ENCODE measurements around the gene CRISPLD2. TPM values are rescaled to one million over a fixed set of nuclear protein-coding genes. Genes with fewer than 3 reads are reported as not detected.

The CRISPLD2 gene
- total and polyA plus RNA-seq, 5 experiments from 2014 or later: 0.05 to 0.24 (median 0.07) TPM; not detected in 2

DNA sequence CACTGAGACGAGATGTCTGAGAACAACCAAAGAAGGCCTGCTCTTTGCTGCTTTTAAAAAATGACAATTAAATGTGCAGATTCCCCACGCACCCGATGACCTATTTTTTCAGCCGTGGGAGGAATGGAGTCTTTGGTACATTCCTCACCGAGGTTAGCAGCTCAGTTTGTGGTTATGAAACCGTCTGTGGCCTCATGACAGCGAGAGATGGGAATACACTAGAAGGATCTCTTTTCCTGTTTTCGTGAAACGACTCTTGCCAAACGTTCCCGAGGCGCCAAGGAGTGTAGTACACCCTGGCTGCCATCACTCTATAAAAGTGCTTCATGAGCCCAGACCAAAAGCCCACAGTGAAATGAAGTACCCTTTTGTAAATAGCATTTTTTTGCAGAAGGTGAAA lies 87.8 kb downstream of the CRISPLD2 start:
- no peaks in the 10 kb centered on the region for H3K36me3 Mint-ChIP-seq
- H3K9me3 Mint-ChIP-seq: no peaks in the 10 kb centered on the region
- no peaks in the 10 kb centered on the region for H3K27me3 Mint-ChIP-seq
- ATAC-seq: no peak
- peaks cover 0 to 3% (median 0%) of the 10 kb centered on the region in 4 donors for H3K4me1 Mint-ChIP-seq
- no peak for DNase-seq
- H3K4me3 Mint-ChIP-seq: no peak overlapping the region
- H3K27ac Mint-ChIP-seq: no peak overlapping the region
- POLR2A ChIA-PET: no interaction called here

GRCh38 chr16:84909476-84910085 lies 89.8 kb downstream of the CRISPLD2 start:
- no peak for DNase-seq
- no peak overlapping the region for H3K27ac Mint-ChIP-seq
- H3K27me3 Mint-ChIP-seq: peaks cover 0 to 11% (median 4%) of the 10 kb centered on the region in 5 donors
- no peak overlapping the region for H3K4me3 Mint-ChIP-seq
- no peak for ATAC-seq
- H3K4me1 Mint-ChIP-seq: peaks cover 0 to 3% (median 0%) of the 10 kb centered on the region in 4 donors
- H3K36me3 Mint-ChIP-seq: no peaks in the 10 kb centered on the region
- H3K9me3 Mint-ChIP-seq: no peaks in the 10 kb centered on the region
- POLR2A ChIA-PET: no interaction called here

- no peak overlapping the region for H3K27ac Mint-ChIP-seq
- peaks cover 0 to 5% (median 1%) of the 10 kb centered on the region in 4 donors for H3K4me1 Mint-ChIP-seq
- no peak for ATAC-seq
Observed at GRCh38 chr16:84911486-84912216, 91.9 kb downstream of the CRISPLD2 start.

GRCh38 chr16:84913315-84913714 lies 93.5 kb downstream of the CRISPLD2 start:
- ATAC-seq (no peak), DNase-seq (no peak)
- Mint-ChIP-seq H3K4me1 (peaks cover 0 to 5% (median under 1%) of the 10 kb centered on the region in 4 donors), H3K4me3 (no peak overlapping the region), H3K27me3 (peaks cover 3 to 32% (median 22%) of the 10 kb centered on the region in 5 donors), H3K36me3 (no peaks in the 10 kb centered on the region), H3K27ac (peak overlapping the region in 1 of 10 donors; percentile 29), H3K9me3 (no peaks in the 10 kb centered on the region)
- POLR2A ChIA-PET: no interaction called here

More at GRCh38 chr16:84911486-84912216, 91.9 kb downstream of the CRISPLD2 start:
- H3K27me3 Mint-ChIP-seq: peaks cover 2 to 26% (median 17%) of the 10 kb centered on the region in 5 donors
- H3K9me3 Mint-ChIP-seq: no peaks in the 10 kb centered on the region
- POLR2A ChIA-PET: no interaction called here
- no peak overlapping the region for H3K4me3 Mint-ChIP-seq
- DNase-seq: no peak
- H3K36me3 Mint-ChIP-seq: no peaks in the 10 kb centered on the region

GRCh38 chr16:84914273-84914672 lies 94.5 kb downstream of the CRISPLD2 start:
- POLR2A ChIA-PET: no interaction called here
- ATAC-seq (no peak), DNase-seq (no peak)
- Mint-ChIP-seq H3K36me3 (no peaks in the 10 kb centered on the region), H3K27me3 (peaks cover 5 to 40% (median 26%) of the 10 kb centered on the region in 5 donors), H3K27ac (no peak overlapping the region), H3K4me3 (no peak overlapping the region), H3K9me3 (no peaks in the 10 kb centered on the region), H3K4me1 (peaks cover 0 to 5% (median under 1%) of the 10 kb centered on the region in 4 donors)

- Mint-ChIP-seq H3K4me1 (peaks cover 0 to 5% (median under 1%) of the 10 kb centered on the region in 4 donors), H3K4me3 (no peak overlapping the region), H3K27me3 (peaks cover 5 to 40% (median 33%) of the 10 kb centered on the region in 5 donors), H3K27ac (peak overlapping the region in 1 of 10 donors; percentile 29), H3K9me3 (no peaks in the 10 kb centered on the region), H3K36me3 (no peaks in the 10 kb centered on the region)
- DNase-seq: no peak
- ATAC-seq: no peak
- POLR2A ChIA-PET: no interaction called here
Observed at GRCh38 chr16:84916178-84916577, 96.4 kb downstream of the CRISPLD2 start.

DNA sequence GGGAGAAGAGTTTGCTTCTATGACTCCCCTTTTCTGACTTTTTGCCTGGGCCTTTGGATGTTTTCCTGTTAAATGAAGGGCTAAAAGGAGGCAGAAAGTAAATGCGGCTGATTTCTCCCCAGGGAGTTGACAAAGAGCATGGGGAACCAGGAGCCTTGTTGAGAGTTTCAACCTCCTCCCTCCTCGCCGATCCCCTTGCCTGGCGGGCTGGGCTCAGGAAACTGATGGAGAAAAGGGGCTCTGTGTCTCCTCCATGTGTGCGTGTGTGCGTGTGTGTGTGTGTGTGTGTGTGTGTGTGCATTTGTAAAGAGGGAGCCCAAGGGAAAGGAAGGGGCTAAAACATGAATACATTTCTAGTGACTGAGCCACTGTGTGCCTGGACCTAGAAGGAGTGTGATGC lies 97.1 kb downstream of the CRISPLD2 start:
- Mint-ChIP-seq H3K27ac (no peak overlapping the region), H3K9me3 (no peaks in the 10 kb centered on the region)
- no peak for DNase-seq

DNA sequence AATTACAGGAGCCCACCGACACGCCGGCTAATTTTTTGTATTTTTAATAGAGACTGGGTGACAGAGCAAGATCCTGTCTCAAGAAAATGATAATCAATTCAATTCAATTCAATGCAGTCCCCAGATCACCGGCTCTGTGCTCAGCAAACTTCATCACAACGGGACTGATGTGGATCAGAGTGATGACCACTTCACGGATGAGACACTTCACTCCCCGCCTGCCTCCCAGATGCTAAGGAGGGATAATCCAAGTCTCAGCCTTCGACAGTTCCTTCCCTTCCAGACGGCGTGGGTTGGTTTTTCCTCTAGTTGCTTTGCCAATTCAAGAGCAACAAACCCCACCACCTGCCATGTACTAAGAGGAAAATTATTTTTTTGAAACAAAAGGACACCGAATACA lies 97.7 kb downstream of the CRISPLD2 start:
- H3K27me3 Mint-ChIP-seq: peaks cover 5 to 40% (median 33%) of the 10 kb centered on the region in 5 donors

More for the DNA sequence above, 97.1 kb downstream of the CRISPLD2 start:
- Mint-ChIP-seq H3K27me3 (peaks cover 5 to 40% (median 33%) of the 10 kb centered on the region in 5 donors), H3K4me3 (no peak overlapping the region), H3K4me1 (peaks cover 0 to 5% (median under 1%) of the 10 kb centered on the region in 4 donors), H3K36me3 (no peaks in the 10 kb centered on the region)
- POLR2A ChIA-PET: no interaction called here
- ATAC-seq: no peak

DNA sequence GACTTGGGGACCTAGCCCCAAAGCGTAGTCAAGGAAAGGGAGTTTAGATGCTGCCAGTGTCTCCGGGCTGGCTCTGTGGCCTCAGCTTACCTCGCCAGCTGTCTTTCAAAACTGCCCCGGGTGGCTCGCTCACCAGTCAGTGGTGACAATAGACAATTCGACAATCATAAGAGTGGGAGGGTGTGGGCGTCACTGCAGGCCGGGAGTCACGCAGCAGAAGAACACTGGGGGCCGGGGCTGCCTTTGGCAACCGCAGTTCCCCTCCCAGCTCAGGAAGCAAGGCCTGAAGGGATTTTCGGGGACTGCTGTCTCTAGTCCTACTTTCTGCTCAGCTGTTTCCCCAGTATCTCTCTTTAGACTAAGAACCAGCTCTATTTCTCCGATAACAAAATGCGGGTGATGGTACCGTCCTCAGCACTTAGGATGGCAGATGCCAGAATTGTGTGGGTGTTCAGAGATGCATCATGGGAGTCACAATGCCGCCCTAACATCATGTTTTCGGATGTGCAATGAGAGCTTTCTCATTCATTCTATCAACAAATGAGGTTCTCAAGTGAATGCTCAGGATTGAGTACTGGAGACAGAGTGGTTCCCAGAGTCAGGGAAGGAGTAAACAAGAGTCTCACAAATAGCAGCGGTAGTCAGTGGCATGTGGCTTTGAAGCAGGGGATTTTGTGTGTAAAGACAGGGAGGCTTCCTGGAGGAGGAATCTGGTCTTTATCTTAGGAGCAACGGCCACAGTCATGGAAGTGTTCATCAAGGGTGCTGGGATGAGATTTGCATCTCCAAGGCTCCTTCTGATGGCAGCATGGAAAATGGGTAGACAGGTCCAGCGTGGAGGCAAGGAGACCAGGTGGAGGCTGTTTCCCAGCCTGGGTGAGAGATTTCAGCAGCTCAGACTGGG lies 98.5 kb downstream of the CRISPLD2 start:
- POLR2A ChIA-PET: no interaction called here
- Mint-ChIP-seq H3K27me3 (peaks cover 5 to 40% (median 33%) of the 10 kb centered on the region in 5 donors), H3K4me3 (no peak overlapping the region), H3K4me1 (peaks cover 0 to 5% (median under 1%) of the 10 kb centered on the region in 4 donors), H3K36me3 (no peaks in the 10 kb centered on the region), H3K27ac (no peak overlapping the region), H3K9me3 (no peaks in the 10 kb centered on the region)
- DNase-seq: no peak
- ATAC-seq: no peak

More for the DNA sequence above, 97.7 kb downstream of the CRISPLD2 start:
- Mint-ChIP-seq H3K4me3 (no peak overlapping the region), H3K27ac (no peak overlapping the region), H3K4me1 (peaks cover 0 to 5% (median under 1%) of the 10 kb centered on the region in 4 donors), H3K36me3 (no peaks in the 10 kb centered on the region), H3K9me3 (no peaks in the 10 kb centered on the region)
- ATAC-seq (no peak), DNase-seq (no peak)
- POLR2A ChIA-PET: no interaction called here

GRCh38 chr16:84919269-84919668 lies 99.5 kb downstream of the CRISPLD2 start:
- Mint-ChIP-seq H3K4me3 (no peak overlapping the region), H3K27me3 (peaks cover 5 to 35% (median 31%) of the 10 kb centered on the region in 5 donors), H3K9me3 (no peaks in the 10 kb centered on the region), H3K4me1 (peaks cover 0 to 5% (median under 1%) of the 10 kb centered on the region in 4 donors), H3K27ac (no peak overlapping the region), H3K36me3 (no peaks in the 10 kb centered on the region)
- no peak for ATAC-seq
- DNase-seq: no peak
- POLR2A ChIA-PET: no interaction called here

DNA sequence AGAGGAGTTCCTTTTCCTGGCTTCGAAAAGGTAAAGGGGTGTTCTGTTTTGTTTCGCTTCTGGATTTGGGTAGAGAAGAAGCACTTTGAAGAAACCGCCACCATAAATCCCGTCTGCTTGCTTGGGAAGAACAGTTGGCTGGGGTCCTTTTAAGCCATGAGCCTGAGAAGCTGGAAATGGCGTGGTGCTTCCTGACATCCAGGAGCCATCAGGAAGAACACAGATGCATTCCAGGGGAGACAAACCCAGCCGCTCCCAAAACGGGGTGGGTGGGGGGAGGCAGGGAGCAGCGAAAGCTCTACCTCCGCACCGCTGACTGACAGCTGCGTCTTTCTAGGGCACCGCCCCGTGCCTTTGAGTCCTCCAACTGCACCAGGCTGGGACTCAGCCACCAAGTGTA lies 99.9 kb downstream of the CRISPLD2 start:
- POLR2A ChIA-PET: no interaction called here
- ATAC-seq (no peak), DNase-seq (no peak)
- Mint-ChIP-seq H3K36me3 (no peaks in the 10 kb centered on the region), H3K27me3 (peaks cover 3 to 31% (median 28%) of the 10 kb centered on the region in 5 donors), H3K27ac (no peak overlapping the region), H3K4me1 (peaks cover 0 to 5% (median under 1%) of the 10 kb centered on the region in 4 donors), H3K9me3 (no peaks in the 10 kb centered on the region), H3K4me3 (no peak overlapping the region)

GRCh38 chr16:84920333-84920732 lies 100.5 kb downstream of the CRISPLD2 start:
- no peak overlapping the region for H3K4me3 Mint-ChIP-seq
- peak overlapping the region in 1 of 10 donors; percentile 70 for H3K27ac Mint-ChIP-seq
- POLR2A ChIA-PET: no interaction called here
- H3K4me1 Mint-ChIP-seq: peaks cover 0 to 5% (median under 1%) of the 10 kb centered on the region in 4 donors
- DNase-seq (no peak), ATAC-seq (no peak)
- peaks cover 3 to 31% (median 27%) of the 10 kb centered on the region in 5 donors for H3K27me3 Mint-ChIP-seq
- no peaks in the 10 kb centered on the region for H3K36me3 Mint-ChIP-seq
- no peaks in the 10 kb centered on the region for H3K9me3 Mint-ChIP-seq
